ENCODE data around the gene SUPV3L1.

- TF ChIP-seq POLR2A (IDR thresholded peaks at IDR 0.05; ENCODE audit: low read length) (no peak), GATA1 (IDR thresholded peaks at IDR 0.05; ENCODE audit: low read depth, low read length) (no peak)
Measured at GRCh38 chr10:69232252-69232651, 52.2 kb downstream of the SUPV3L1 start.
